Fibroblast of lung (primary cell): ENCODE measurements around the gene VPS13C.

ENCODE experiments used
- CTCF ChIP-seq, 2 donors: IDR thresholded peaks in 1 of 2; conservative IDR thresholded peaks in 1 of 2; 1 replicate in 1 of 2; 2 replicates in 1 of 2; pipeline ENCODE4 v1.5.1; 2011 to 2012; ENCODE audit warnings: low read length in 2 of 2, control low read depth in 1 of 2, inconsistent platforms in 1 of 2, low read depth in 1 of 2, mild to moderate bottlenecking in 1 of 2
- EZH2 ChIP-seq: IDR thresholded peaks from 2 replicates; pipeline ENCODE4 v1.5.1; 2012; ENCODE audit warnings: low read length, control low read depth, mild to moderate bottlenecking; ENCODE audit errors: missing control alignments

DNA sequence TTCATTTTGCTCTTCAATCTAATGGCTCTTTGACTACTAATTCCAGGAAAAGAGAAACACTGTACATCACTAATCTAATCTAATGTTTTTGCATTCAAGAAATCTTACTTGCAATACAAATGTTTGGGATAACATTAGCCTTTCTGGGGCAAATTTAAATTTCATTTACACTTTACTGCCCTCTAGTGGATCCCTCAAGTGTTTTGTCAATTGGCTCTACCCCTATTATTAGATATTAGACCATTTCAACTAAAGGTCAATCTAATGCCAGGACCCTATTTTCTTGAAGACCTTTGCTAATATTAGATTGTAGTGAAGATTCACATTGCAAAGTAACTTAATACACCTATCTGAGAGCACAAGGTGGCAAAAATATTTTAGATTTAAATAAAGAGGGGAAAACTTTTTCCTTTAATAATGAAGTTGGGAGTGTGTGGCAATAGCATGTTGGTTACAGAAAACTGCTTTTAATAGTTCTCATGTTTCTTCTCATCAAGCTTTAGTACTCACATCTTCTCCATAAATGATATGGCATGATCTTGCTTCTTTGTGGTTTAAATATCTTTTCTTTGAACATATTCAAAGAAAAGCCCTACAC lies 11.6 kb upstream of the VPS13C start:
- peak; percentile 36 to 62 for TF ChIP-seq CTCF (conservative IDR thresholded peaks at IDR 0.05 in 1 of 2, IDR thresholded peaks at IDR 0.05 in 1 of 2; ENCODE audit: low read depth in 1 of 2, low read length in 2 of 2)
- no peak for TF ChIP-seq EZH2
